ENCODE data around the gene ERMAP.

ERMAP gene, protein sequence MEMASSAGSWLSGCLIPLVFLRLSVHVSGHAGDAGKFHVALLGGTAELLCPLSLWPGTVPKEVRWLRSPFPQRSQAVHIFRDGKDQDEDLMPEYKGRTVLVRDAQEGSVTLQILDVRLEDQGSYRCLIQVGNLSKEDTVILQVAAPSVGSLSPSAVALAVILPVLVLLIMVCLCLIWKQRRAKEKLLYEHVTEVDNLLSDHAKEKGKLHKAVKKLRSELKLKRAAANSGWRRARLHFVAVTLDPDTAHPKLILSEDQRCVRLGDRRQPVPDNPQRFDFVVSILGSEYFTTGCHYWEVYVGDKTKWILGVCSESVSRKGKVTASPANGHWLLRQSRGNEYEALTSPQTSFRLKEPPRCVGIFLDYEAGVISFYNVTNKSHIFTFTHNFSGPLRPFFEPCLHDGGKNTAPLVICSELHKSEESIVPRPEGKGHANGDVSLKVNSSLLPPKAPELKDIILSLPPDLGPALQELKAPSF

DNA sequence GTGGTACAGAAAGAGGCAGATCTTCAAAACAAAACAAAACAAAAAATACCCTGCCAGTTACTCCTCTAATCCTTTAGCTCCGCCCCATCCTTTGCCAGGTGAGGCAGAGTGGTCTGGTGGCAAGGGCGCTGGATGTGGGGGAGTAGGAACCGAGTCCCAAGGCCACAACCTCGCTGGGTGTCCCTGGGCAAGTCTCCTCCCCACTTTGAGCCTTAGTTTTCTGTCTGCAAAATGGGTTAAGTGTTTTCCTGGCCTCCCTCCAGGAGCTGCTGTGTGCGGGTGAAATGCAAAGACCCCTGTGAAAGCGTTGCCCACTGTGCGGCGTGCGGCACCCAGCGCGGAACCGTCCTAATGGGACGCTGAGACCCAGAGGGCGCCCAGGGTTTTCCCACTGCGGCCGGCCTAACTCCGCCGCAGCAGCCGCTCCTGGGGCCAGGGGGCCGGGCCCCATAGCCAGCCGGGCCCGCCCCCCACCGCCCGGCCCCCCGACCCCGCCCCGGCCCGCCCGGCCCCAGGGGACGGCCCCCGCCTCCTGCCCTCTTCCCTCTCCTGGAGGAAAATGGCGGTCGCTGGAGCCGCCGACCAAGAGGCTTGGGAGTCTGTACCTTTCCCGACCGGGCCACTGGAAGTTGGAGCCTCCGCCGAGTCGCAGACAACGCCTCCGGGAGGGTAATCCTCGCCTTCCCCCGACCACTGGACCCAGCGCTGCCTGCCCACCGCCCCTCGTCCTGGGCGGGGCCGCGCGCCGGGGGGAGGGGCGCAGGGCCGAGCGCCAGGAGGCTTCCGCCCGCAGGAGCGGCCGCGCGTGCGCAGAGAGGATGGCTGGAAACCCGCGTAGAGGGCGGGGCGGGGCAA, at the start of gene ERMAP, which contains the start of gene SVBP:
Gene ERMAP, plus strand, starts transcription at position 538 of the 855 bp plus-strand sequence. CDS start 13,327 bp downstream, outside the sequence.
Gene SVBP, minus strand, starts transcription at position 813 of the 855 bp plus-strand sequence. CDS start 853 bp downstream, outside the sequence.
- peak; percentile 91 to 95 for DNase-seq (ENCODE audit: low read depth in 1 of 2, low spot score in 1 of 2)

DNA sequence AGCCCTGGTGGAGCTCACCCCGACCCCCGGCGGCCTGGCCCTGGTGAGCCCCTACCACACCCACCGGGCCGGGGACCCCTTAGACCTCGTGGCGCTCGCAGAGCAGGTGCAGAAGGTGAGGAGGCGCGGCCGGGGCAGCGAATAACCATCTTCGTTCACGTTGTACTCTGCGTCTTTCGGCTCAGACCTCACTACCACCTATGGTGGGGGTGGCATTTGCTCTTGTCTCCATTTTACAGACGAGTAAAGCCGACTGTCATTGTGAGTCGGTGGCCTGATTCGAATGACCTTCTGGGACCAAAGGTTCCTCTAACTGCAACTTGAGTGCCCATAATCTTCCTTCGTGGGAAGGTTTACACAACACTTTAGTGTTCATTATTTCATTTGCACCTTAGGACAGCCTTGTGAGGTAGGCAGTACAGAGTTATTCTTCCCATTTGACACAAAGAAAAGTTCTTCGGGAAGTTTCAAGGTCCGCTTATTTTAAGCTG, 49.4 kb upstream of the ERMAP start:
- DNase-seq (ENCODE audit: low read depth in 1 of 2, low spot score in 1 of 2), result no peak

DNA sequence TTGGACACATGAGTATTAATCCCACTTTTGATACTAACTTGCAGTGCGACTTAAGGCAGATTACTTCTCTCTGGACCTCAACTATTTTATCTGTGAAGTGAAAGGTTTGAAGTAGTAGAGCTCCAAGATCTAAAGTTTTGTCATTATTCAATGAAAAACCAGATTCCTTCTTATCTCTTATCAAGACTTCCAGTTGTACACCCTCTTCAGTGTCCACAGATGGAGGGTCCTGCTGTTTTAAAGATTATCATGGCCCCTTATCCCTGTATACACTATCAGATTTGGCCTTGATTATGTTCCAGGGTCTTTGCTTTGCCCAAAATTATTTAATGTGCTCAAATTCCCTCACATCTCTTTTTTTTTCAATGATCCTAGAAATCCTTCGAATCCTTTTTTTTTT, 48.8 kb upstream of the ERMAP start:
- no peak for DNase-seq (ENCODE audit: low read depth in 1 of 2, low spot score in 1 of 2)

DNA sequence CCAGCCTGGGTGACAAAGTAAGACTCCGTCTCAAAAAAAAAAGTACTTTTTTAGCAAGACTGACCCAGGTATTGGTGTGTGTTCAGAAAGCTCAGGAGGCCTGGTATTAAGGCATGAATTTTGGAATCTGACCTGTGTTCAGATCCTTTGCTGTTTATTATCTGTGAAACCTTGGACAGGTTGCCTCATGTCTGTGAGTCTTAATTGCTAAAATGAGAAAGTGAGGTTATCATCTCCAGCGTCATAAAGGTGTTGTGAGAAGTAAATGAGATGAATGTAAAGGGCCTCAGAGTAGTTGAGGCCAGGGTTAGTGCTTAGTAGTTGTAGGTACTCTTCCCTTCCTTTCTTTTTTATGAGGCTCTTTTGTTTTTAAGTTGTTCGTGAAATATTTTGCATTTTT, 47.1 kb upstream of the ERMAP start:
- no peak for DNase-seq (ENCODE audit: low read depth in 1 of 2, low spot score in 1 of 2)

DNA sequence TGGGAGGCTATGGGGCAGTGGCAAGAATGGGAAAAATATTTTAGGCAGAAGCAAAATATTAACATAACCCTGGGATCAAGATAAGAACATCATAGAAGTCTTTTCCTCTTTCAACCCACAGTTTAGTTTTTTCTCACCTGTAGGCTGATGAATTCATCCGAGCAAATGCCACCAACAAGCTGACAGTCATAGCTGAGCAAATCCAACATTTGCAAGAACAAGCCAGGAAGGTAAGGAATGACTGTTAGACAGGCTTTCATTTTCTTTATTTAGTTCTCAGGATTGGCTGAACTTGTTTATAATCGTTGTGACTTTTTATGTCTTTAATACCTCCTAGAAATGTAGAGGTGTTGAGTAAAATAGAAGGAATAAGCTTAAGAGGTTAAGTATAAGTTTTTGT, 43.5 kb upstream of the ERMAP start:
- DNase-seq (ENCODE audit: low read depth in 1 of 2, low spot score in 1 of 2), result no peak

DNA sequence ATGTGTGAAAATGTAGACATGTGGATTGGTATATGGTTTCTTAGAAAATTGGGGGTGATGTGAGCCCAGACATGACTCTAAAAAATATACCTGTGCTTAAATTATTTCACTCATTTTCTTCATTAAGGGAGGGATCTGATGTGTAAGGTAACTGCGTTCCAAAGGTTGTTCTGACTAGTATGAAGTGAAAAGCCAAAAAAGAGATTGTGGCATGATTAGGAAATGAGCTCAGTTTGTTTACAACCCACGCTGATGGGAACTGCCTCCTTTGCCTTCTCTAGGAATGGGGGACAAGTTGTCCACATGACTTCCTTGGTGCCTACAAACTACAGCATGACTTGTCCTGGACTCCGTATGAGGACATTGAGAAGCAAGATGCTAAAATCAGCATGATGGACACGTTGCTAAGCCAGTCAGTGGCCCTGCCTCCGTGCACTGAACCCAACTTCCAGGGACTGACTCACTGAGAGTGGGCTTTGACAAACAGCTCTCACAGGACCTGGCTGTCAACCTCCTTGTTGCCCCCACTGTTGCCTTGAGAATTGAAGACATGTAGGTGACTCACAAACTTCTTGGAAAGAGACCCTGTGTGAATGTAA, 41.9 kb upstream of the ERMAP start:
- no peak for DNase-seq (ENCODE audit: low read depth in 1 of 2, low spot score in 1 of 2)

DNA sequence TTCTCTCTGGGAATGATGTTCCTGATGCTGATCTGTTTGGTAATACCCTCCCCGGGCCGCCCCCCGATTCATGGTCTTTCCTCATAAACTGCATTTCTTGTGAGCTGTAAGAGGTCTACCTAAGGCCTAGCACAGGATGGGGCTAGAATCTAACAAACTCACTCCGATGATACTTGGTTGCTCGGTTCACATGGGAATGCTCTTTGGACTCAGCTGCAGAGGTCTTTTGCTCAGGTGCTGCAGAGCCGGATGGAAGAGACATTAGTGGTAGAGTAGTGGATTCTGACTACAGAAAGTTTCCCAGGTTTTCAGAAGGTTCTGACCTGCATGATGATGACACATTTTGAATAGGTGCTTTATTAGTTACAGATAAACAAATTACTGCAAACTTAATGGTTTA, 40.4 kb upstream of the ERMAP start:
- DNase-seq (ENCODE audit: low read depth in 1 of 2, low spot score in 1 of 2), result no peak

DNA sequence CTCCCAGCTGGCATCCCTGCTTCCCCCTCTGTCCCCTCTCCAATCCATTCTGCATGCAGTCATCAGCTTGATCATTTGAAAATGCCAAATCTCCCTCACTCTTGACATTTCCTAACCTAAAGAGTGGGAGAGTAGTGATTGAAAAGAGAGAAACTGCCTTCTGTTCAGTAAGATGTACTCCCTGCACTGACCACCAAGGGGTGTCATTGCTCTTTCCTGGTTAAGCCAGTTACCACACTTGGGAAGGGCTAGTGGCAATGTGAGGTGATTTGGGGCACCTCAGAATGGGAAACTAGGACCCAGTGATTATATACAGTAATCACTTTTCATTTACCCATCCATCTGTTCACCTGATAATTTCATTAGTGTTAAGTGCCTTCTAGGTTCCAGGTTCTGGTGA, 39.1 kb upstream of the ERMAP start:
- peak in 1 of 2 donors; percentile 2 for DNase-seq (ENCODE audit: low read depth in 1 of 2, low spot score in 1 of 2)

DNA sequence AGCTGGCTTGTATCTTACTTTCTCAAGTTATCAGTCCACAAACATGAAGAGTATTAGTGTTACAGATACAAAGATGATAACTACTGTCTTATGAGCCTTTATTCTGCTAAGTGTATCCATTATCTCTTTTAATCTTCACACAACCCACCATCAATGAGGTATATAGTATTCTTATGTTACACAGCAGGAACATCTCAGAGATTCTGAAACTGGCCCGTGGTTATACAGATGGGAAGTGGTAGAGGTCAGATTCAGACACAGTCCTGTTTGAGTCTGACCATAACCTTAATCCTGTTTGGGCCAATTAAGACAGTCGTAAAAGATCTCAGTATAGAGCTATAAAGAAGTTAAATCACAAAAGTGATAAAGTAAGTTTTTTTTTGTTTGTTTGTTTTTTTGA, 37.2 kb upstream of the ERMAP start:
- no peak for DNase-seq (ENCODE audit: low read depth in 1 of 2, low spot score in 1 of 2)

DNA sequence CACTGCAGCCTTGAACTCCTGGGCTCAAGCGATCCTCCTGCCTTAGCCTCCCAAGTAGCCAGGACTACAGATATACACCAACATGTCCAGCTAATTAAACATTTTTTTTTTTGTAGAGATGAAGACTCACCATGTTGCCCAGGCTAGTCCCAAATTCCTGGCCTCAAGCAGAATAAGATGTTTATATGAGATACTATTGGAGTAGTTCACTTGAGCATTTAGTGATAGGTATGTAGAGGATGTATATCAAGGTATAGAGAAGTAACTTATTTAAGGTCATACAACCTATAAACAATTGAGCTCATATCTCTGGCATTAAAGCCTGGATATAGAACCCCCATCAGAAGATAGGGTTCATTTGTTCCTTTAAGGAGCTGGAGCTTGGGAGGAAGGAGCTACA, 36.7 kb upstream of the ERMAP start:
- no peak for DNase-seq (ENCODE audit: low read depth in 1 of 2, low spot score in 1 of 2)

DNA sequence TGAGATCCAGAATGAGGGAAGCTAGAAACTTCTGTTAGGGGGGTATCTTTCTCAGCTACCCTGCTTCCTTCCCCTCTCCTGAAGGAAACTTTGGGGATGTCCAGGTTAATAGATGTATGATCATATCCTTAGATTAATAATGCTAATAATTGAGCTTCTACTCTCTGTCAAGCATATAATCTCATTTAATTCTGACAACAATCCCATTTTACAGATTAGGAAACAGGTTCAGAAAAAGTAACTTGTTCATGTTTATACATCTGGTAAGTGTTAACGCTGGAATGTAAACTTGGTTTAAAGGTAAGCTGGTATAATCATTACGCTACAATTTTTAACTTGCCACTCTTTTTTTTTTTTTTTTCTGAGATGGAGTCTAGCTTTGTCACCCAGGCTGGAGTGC, 33.8 kb upstream of the ERMAP start:
- DNase-seq (ENCODE audit: low read depth in 1 of 2, low spot score in 1 of 2), result no peak

DNA sequence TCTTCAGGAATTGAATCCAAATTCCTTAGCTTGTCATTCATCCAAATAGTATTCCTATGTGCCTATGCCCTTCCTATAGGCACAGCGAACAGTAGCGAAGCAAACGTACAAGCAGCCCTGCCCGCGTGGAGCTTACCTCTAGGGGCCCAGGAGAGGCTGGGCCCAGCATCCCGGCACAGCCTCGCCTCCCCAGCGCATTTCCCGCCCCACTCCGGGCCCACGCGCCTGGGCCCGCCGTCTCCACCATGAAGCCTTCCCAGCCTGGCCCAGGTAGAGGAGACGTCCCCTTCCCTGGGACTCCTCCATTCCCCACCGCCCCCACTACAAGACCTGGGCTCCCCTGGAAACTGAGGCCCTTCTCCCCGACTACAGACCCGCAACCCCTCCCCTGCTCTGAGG, 32.4 kb upstream of the ERMAP start:
- DNase-seq (ENCODE audit: low read depth in 1 of 2, low spot score in 1 of 2), result no peak

DNA sequence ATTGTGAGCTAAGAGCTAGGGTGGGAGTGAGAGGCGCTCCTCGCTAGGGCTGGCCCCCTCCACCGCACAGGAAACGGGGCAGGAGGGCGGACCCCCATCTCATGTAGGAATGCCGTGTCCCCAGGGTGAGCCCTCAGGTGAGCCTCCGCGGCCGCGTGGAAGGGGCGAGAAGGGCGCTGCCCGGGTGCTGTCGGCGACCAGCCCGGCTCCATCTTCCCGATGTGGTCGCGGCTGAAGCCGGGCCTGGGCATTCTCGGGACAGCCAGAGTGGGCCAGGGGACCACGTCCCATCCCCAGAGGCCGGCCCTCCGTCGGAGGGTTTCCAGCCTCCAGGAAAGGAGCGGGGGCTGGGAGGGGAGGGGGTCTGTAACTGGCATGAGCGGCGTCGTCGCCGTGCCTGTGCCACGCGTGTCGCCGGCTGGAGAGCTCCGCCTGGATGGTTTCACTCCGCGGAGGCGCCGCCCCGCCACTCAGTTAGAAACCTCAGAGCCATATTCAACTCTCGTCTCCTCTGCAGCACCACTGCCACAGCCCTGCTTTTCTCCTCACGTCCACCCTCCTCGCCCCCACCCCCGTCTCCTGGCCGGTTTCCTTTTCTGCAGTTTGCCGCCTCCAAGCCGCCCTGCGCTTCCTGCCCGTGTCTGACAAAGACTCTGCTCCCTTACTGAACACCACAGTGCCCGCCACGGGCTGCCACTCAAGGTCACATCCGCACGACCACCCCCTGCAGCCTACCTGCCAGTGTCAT, 31.8 kb upstream of the ERMAP start, which contains the start of gene TMEM269:
Gene TMEM269, plus strand, starts transcription at position 46 of the 748 bp plus-strand sequence. CDS start 4,903 bp downstream, outside the sequence.
- peak; percentile 16 to 26 for DNase-seq (ENCODE audit: low read depth in 1 of 2, low spot score in 1 of 2)

DNA sequence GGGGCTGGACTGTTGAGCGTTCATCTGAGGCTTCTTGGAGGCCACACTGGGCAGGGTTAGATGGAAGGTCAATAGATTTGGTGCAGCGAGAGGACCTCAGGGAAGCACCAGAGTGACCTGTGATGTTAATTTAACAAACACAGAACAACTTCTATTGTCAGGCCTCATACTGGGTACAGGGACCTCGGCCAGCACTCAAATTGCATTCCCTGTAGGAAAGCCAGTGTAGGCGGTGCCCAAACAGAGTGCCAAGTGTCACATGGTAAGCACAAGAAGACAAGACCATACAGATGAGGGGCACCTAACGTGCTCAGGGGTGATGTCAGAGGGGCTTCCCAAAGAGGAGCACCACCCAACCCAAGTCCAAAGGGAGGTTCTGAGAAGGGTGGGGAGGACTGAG, 30.8 kb upstream of the ERMAP start:
- no peak for DNase-seq (ENCODE audit: low read depth in 1 of 2, low spot score in 1 of 2)

DNA sequence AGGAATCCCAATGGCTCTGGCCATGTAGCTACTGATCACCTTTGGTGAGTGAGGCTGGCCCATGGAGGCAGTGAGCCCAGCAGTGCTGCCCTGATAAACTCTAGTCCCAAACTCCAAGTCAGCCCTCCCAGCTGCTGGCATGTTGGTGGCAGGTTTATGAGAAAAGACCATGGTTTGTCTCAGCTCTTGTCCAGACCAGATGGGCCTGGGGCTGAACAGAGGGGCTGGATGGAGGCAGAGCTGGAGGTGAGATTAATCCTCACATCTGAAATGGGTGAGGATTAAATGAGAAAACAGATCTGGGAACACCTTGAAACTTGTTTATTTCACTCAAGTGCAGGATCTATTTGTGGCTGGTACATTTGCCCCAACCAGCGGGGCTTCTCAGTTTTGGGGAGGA, 28.9 kb upstream of the ERMAP start:
- no peak for DNase-seq (ENCODE audit: low read depth in 1 of 2, low spot score in 1 of 2)

DNA sequence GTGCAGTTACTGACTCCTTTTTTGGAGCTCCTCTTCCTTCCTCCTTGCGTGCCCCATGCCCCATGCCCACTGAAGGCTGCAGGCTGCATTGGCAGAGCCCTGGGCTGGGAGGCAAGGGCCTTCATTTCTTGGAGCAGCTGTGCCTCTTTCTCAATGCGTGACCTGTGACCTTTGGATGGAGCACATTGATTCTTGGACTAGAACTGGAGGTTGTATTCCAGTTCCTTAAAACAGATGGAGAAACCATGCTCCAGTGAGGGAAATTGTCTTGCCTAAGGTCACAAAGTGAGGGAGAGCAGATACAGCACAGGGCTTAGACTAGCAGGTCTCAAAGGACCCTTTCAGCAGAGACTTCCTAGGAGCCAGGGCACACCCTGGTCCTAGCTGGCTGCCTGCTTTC, 23.1 kb upstream of the ERMAP start:
- DNase-seq (ENCODE audit: low read depth in 1 of 2, low spot score in 1 of 2), result no peak

DNA sequence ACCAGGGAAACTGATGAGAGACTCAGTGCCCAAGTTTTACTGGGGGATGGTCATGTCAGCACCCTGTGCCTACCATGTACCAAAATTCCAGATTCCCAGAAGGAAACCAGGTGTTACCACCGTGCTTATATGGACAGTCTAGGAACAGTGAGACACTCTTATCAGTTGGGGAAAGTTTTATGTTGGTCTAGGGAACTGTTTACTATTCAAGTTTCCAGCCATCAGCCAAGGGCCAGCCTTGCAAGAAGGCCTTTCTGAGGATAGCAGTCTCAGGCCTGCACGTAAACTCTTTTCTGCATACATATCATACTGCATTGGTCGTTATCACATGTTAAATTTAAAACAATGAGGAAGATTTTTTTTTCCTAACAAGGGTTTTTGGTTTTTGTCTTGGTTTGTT, 19.5 kb upstream of the ERMAP start:
- DNase-seq (ENCODE audit: low read depth in 1 of 2, low spot score in 1 of 2), result no peak

DNA sequence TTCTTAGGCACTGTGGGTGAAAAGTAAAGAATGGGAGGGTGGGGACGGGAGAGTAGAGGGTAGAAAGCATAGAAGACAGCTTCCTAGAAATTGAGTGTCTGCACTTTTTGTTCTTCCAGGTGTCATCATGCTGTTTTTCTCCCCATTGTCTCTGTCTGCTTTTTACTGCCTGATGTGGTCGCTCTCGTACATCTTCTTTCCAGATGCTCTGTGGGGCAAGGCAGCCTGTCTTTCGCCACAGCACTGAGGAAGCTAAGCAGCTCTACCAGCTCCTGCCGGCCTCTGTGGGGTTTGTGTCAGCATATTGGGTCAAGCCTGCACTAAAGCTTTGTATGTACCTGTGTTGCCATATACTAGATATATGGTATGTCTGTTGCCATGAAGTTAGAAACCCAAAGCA, 18.9 kb upstream of the ERMAP start:
- DNase-seq (ENCODE audit: low read depth in 1 of 2, low spot score in 1 of 2), result no peak

DNA sequence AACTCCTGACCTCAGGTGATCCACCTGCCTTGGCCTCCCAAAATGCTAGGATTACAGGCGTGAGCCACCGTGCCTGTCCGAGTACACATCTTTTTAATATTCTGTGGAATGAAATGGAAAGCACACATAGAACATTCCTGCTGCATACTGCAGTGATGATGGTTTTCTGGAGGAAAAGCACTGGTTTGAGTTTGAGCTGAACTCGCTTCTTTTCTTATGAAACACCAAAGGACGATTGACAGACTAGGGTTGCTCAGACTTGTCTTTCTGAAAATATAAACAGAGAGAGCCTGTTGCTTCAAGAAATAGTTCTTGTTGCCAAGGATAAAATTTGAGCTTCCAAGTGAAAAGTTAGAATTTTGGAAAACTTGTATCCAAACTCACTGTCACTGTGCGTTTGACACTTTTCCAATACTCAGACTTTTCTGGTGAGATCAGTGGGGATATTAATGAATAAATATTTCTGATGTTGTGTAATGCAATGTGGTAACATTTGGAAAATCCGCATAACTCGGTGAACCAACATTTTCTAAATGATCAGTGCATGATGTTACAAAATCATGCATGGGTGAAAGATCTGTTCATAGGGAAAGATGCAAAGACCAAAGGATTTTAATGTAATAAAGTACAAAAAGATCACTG, 15.0 kb upstream of the ERMAP start:
- DNase-seq (ENCODE audit: low read depth in 1 of 2, low spot score in 1 of 2), result no peak

DNA sequence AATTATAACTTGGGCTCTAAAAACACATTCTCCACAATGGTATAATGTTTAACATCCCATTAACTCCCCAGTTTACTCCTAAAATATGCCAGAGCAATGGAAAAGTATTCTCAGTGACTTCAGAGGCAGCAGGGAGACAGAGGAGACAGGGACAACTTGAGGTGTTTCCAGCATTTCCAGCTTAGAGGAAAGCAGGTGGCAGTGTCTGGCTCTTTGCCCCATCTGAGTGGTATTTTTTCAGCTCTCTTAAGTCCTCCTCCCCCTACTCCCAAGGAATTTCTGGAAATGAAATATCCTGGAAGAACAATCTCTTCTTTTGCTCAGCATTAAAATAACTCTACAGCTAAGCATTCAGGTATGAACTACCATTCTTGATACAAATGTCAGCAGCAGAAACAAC, 10.8 kb upstream of the ERMAP start:
- DNase-seq (ENCODE audit: low read depth in 1 of 2, low spot score in 1 of 2), result no peak
